ENCODE data around the gene SF3B2.

GRCh38 chr11:66042227-66042995, 9.8 kb upstream of the SF3B2 start:
- TF ChIP-seq POLR2A (IDR thresholded peaks at IDR 0.05; ENCODE audit: low read length) (no peak), GATA1 (IDR thresholded peaks at IDR 0.05; ENCODE audit: low read depth, low read length) (no peak)
